H1 (cell line): ENCODE results near the gene BRAT1. TPM values are rescaled to one million over a fixed set of nuclear protein-coding genes. Genes with fewer than 3 reads are reported as not detected.

Experiments used
- CTCF ChIA-PET: fragments of 300-600 bp; sonication (Branson Sonifier 250); formaldehyde crosslinking; loops from one replicate; lab custom pipeline; 2021; ENCODE audit not compliant: partially characterized antibody; lab: Charles Lee
- POLR2A ChIA-PET: fragments of 300-600 bp; sonication (Branson Sonifier 250); formaldehyde crosslinking; loops from one replicate; lab custom pipeline; 2021; ENCODE audit warnings: inconsistent platforms; ENCODE audit not compliant: partially characterized antibody; lab: Charles Lee
- DNase-seq, 2 experiments: peaks; one replicate each; pipeline versions ENCODE4 v3.0.0 to v3.0.0-alpha.2; 2010 to 2022; ENCODE audit warnings: low spot score in 2 of 2, low read depth in 1 of 2, mixed read lengths in 1 of 2
- FAIRE-seq: peaks from 2 replicates; lab custom pipeline; 2011; peaks lifted over from hg19 to GRCh38; lab: Jason Lieb, UNC
- H2AFZ ChIP-seq: 2 replicates; pipeline ENCODE4 v1.8.1; 2012; ENCODE audit warnings: low read length, inconsistent platforms
- H2AK5ac ChIP-seq: 2 replicates; pipeline ENCODE4 v1.6.1; 2013; ENCODE audit warnings: low read depth, low read length
- H2BK120ac ChIP-seq: replicated peaks from 2 replicates; pipeline ENCODE3; 2013; ENCODE audit warnings: low read depth, low read length, inconsistent platforms
- H2BK12ac ChIP-seq: 2 replicates; pipeline ENCODE4 v1.6.1; 2013; ENCODE audit warnings: low read depth, low read length
- H2BK15ac ChIP-seq: 2 replicates; pipeline ENCODE4 v1.6.1; 2013; ENCODE audit warnings: low read length
- H2BK20ac ChIP-seq: 2 replicates; pipeline ENCODE4 v1.6.1; 2013; ENCODE audit warnings: low read length
- H2BK5ac ChIP-seq: 2 replicates; pipeline ENCODE4 v1.6.1; 2013; ENCODE audit warnings: low read depth, low read length
- H3K14ac ChIP-seq: 2 replicates; pipeline ENCODE4 v1.6.1; 2013; ENCODE audit warnings: inconsistent platforms; ENCODE audit not compliant: insufficient read length
- H3K18ac ChIP-seq: 2 replicates; pipeline ENCODE4 v1.6.1; 2013; ENCODE audit warnings: low read length; ENCODE audit errors: extremely low read depth
- H3K23ac ChIP-seq: 2 replicates; pipeline ENCODE4 v1.6.1; 2013; ENCODE audit warnings: inconsistent platforms; ENCODE audit not compliant: insufficient read length
- H3K23me2 ChIP-seq: 2 replicates; pipeline ENCODE4 v1.6.1; 2013; ENCODE audit warnings: low read depth, low read length
- H3K27ac ChIP-seq: 2 replicates; pipeline ENCODE4 v1.6.1; 2011; ENCODE audit warnings: low read depth, low read length, inconsistent platforms
- H3K27me3 ChIP-seq, 4 experiments: replicated peaks in 1 of 4; 1 replicate in 1 of 4; 2 replicates in 3 of 4; pipeline versions ENCODE4 v1.6.1 to v1.8.1; 2011 to 2013; ENCODE audit warnings: low read length in 3 of 4, mild to moderate bottlenecking in 3 of 4, inconsistent platforms in 2 of 4, mixed read lengths in 2 of 4, moderate library complexity in 1 of 4; ENCODE audit not compliant: control insufficient read depth in 3 of 4, insufficient read depth in 3 of 4; ENCODE audit errors: extremely low read depth in 1 of 4
- H3K36me3 ChIP-seq, 4 experiments: 2 replicates each; pipeline versions ENCODE4 v1.6.1 to v1.8.1; 2011 to 2013; ENCODE audit warnings: mild to moderate bottlenecking in 4 of 4, low read length in 3 of 4, moderate library complexity in 2 of 4, control low read depth in 1 of 4, inconsistent platforms in 1 of 4; ENCODE audit not compliant: insufficient read depth in 4 of 4, control insufficient read depth in 2 of 4
- H3K4ac ChIP-seq: replicated peaks from 2 replicates; pipeline ENCODE3; 2013; ENCODE audit warnings: low read length, low read depth, mixed read lengths, inconsistent platforms; ENCODE audit not compliant: insufficient read length
- H3K4me1 ChIP-seq, 4 experiments: replicated peaks in 1 of 4; 1 replicate in 1 of 4; 2 replicates in 3 of 4; pipeline versions ENCODE4 v1.6.1 to v1.8.1; 2011 to 2013; ENCODE audit warnings: low read length in 3 of 4, inconsistent platforms in 2 of 4, mixed read lengths in 1 of 4; ENCODE audit not compliant: insufficient read depth in 4 of 4, control insufficient read depth in 3 of 4
- H3K4me2 ChIP-seq, 2 experiments: 2 replicates each; pipeline versions ENCODE4 v1.6.1 to v1.8.1; 2011 to 2013; ENCODE audit warnings: low read depth in 2 of 2, low read length in 2 of 2, control low read depth in 1 of 2, inconsistent platforms in 1 of 2, mild to moderate bottlenecking in 1 of 2; ENCODE audit not compliant: insufficient read depth in 1 of 2
- H3K4me3 ChIP-seq, 4 experiments: fragments of 200-600, 300-600 bp in 1 of 4; sonication (generic), shearing (Covaris generic), sonication (Bioruptor Twin) in 1 of 4; 2 replicates each; pipeline versions ENCODE4 v1.5.1 to v1.8.1; 2011 to 2016; ENCODE audit warnings: low read length in 4 of 4, low read depth in 3 of 4, control low read depth in 2 of 4, inconsistent platforms in 2 of 4, mild to moderate bottlenecking in 2 of 4, mixed read lengths in 1 of 4, moderate library complexity in 1 of 4; ENCODE audit not compliant: insufficient read depth in 2 of 4; ENCODE audit errors: extremely low read depth in 1 of 4
- H3K56ac ChIP-seq: replicated peaks from 2 replicates; pipeline ENCODE3; 2013; ENCODE audit warnings: low read depth, mild to moderate bottlenecking, mixed read lengths, low read length, inconsistent platforms; ENCODE audit not compliant: insufficient read length
- H3K79me1 ChIP-seq: 2 replicates; pipeline ENCODE4 v1.6.1; 2013; ENCODE audit warnings: low read depth, low read length, control low read depth
- H3K79me2 ChIP-seq, 2 experiments: 2 replicates each; pipeline versions ENCODE4 v1.6.1 to v1.8.1; 2012 to 2013; ENCODE audit warnings: low read length in 2 of 2, mild to moderate bottlenecking in 2 of 2, inconsistent platforms in 1 of 2; ENCODE audit not compliant: insufficient read depth in 2 of 2, control insufficient read depth in 1 of 2
- H3K9ac ChIP-seq, 4 experiments: replicated peaks in 1 of 4; 1 replicate in 1 of 4; 2 replicates in 3 of 4; pipeline versions ENCODE4 v1.6.1 to v1.8.1; 2011 to 2013; ENCODE audit warnings: low read depth in 3 of 4, low read length in 3 of 4, control low read depth in 2 of 4, mild to moderate bottlenecking in 2 of 4, moderate library complexity in 2 of 4, inconsistent platforms in 1 of 4; ENCODE audit errors: extremely low read depth in 1 of 4
- H3K9me3 ChIP-seq, 2 experiments: 2 replicates each; pipeline versions ENCODE4 v1.6.1 to v1.8.1; 2012 to 2013; ENCODE audit warnings: mild to moderate bottlenecking in 2 of 2, moderate library complexity in 2 of 2, control low read depth in 1 of 2, inconsistent platforms in 1 of 2, low read depth in 1 of 2, low read length in 1 of 2, mixed read lengths in 1 of 2; ENCODE audit not compliant: insufficient read depth in 2 of 2
- H4K20me1 ChIP-seq, 2 experiments: replicated peaks in 1 of 2; 2 replicates each; pipeline versions ENCODE3 to v1.8.1; 2011 to 2013; ENCODE audit warnings: inconsistent platforms in 2 of 2, low read length in 2 of 2, mild to moderate bottlenecking in 1 of 2; ENCODE audit not compliant: insufficient read depth in 2 of 2, control insufficient read depth in 1 of 2
- H4K5ac ChIP-seq: 2 replicates; pipeline ENCODE4 v1.6.1; 2013; ENCODE audit warnings: low read length, low read depth, mixed read lengths, inconsistent platforms; ENCODE audit not compliant: insufficient read length
- H4K8ac ChIP-seq: 2 replicates; pipeline ENCODE4 v1.8.0; 2013; ENCODE audit warnings: mild to moderate bottlenecking, moderate library complexity, low read length, inconsistent platforms; ENCODE audit not compliant: insufficient read depth; ENCODE audit errors: extremely low read depth
- H4K91ac ChIP-seq: replicated peaks from 2 replicates; pipeline ENCODE3; 2013; ENCODE audit warnings: low read length, mixed read lengths, inconsistent platforms; ENCODE audit not compliant: insufficient read length
- CTBP2 ChIP-seq: IDR thresholded peaks from 2 replicates; pipeline ENCODE4 v1.7.0; 2011; ENCODE audit warnings: borderline replicate concordance, mild to moderate bottlenecking, moderate library complexity, mixed read lengths, low read length; ENCODE audit not compliant: insufficient read depth, insufficient read length
- EP300 ChIP-seq, 2 experiments: IDR thresholded peaks; 1 replicate in 1 of 2; 2 replicates in 1 of 2; pipeline ENCODE4 v1.6.1; 2011 to 2012; ENCODE audit warnings: low read depth in 2 of 2, low read length in 2 of 2, mild to moderate bottlenecking in 2 of 2, borderline replicate concordance in 1 of 2, inconsistent platforms in 1 of 2, moderate library complexity in 1 of 2
- WGBS, 2 experiments: shearing (Covaris generic) in 1 of 2; methylation state at CpG; one replicate each; pipeline versions ENCODE4 v1.1.6 to v1.1.7; 2013 to 2015; ENCODE audit warnings: low lambda C conversion rate in 2 of 2, mixed read lengths in 2 of 2, inconsistent platforms in 1 of 2, low coverage in 1 of 2, missing lambda C conversion rate in 1 of 2; ENCODE audit not compliant: insufficient replicate concordance in 2 of 2, insufficient coverage in 1 of 2, insufficient read length in 1 of 2; ENCODE audit errors: extremely low coverage in 1 of 2, missing lambda C conversion rate in 1 of 2; 5-methylcytosine and 5-hydroxymethylcytosine counted together
- polyA plus RNA-seq, 7 experiments: library from polyadenylated mRNA; depleted of rRNA in 3 of 7; stranded (reverse) in 5 of 7; unstranded in 2 of 7; fragments of >200 nt in 5 of 7; fragments of 200-250 nt in 2 of 7; gene quantifications; 1 replicate in 5 of 7; 2 replicates in 1 of 7; 4 replicates in 1 of 7; pipeline versions ENCODE4 v1.2.1 to v1.2.3, GENCODE V29; 2011 to 2013; ENCODE audit warnings: missing spikeins in 2 of 7, mixed read lengths in 2 of 7
- total RNA-seq: library from RNA; stranded (reverse); fragmentation: NEBNext Ultra II Directional; extraction: Animal tissue kit (Norgen Biotek cat#: 25700); gene quantifications from 2 replicates; pipeline ENCODE4 v1.2.1, GENCODE V29; 2021

BRAT1 gene
- total and polyA plus RNA-seq, 2 of the 8 experiments (the other 6 are each of a cell fraction or from before 2014, with no cell fraction given) = 36.8 to 42.3 TPM

GRCh38 chr7:2509298-2509906 is 45.9 kb downstream of the BRAT1 start:
- no peak overlapping the region; the same call in 1 of the 2 replicates for H3K27ac ChIP-seq
- no peak overlapping the region for H3K4me2 ChIP-seq
- no peak overlapping the region for H2BK120ac ChIP-seq
- H3K23ac ChIP-seq = no peak overlapping the region
- peaks cover 5% of the 10 kb centered on the region; the same call in 1 of the 2 replicates for H3K23me2 ChIP-seq
- no peaks in the 10 kb centered on the region for H3K36me3 ChIP-seq
- no peak overlapping the region for H2BK15ac ChIP-seq
- H3K4me3 ChIP-seq = no peak overlapping the region
- H2BK12ac ChIP-seq = 0 out of 2 replicates have a peak overlapping the region, but pooled peaks have one; percentile 60
- POLR2A ChIA-PET = interaction anchor here (1.0 to 4.6 kb wide), 5 partner anchors 9 to 123 kb away, joined by 3 to 19 read pairs (median 3); partner anchors contain the start of gene TTYH3
- no peak overlapping the region for H3K14ac ChIP-seq
- no peak overlapping the region for H2AK5ac ChIP-seq
- H2AFZ ChIP-seq = no peak overlapping the region
- no peaks in the 10 kb centered on the region for H3K9me3 ChIP-seq
- H3K27me3 ChIP-seq = no peaks in the 10 kb centered on the region
- TF ChIP-seq CTBP2 (no peak), EP300 (IDR thresholded peaks at IDR 0.05; ENCODE audit: borderline replicate concordance in 1 of 2, low read depth in 2 of 2, low read length in 2 of 2) (peak in 1 of 2 experiments; percentile 93; a peak in 1 of 3 replicates)
- 90% methylated on average over 21 of the region's 23 CpGs; no CpG with 5 or more reads in 1 of the 2 experiments for WGBS, 2 experiments
- peak overlapping the region; percentile 61 for H4K91ac ChIP-seq
- CTCF ChIA-PET = interaction anchor here (0.6 to 1.9 kb wide), 5 partner anchors 29 to 162 kb away, joined by 3 to 5 read pairs (median 5); no protein-coding TSS in a partner anchor
- no peak for DNase-seq
- no peak overlapping the region for H3K4ac ChIP-seq
- H4K8ac ChIP-seq = peak overlapping the region; percentile 1; the same call in 1 of the 2 replicates
- no peaks in the 10 kb centered on the region for H3K79me1 ChIP-seq
- no peak overlapping the region for H2BK5ac ChIP-seq
- no peaks in the 10 kb centered on the region for H4K20me1 ChIP-seq
- H3K4me1 ChIP-seq = peaks cover 0 to 11% (median 3%) of the 10 kb centered on the region in 4 experiments; a peak in 3 of 7 replicates
- FAIRE-seq = no peak
- H2BK20ac ChIP-seq = no peak overlapping the region
- H3K9ac ChIP-seq = no peak overlapping the region
- H3K18ac ChIP-seq = no peak overlapping the region; the same call in 1 of the 2 replicates
- H3K79me2 ChIP-seq = no peaks in the 10 kb centered on the region
- no peak overlapping the region for H4K5ac ChIP-seq
- no peak overlapping the region for H3K56ac ChIP-seq
